GM19452 (cell line): ENCODE results near the gene MAGOH.
"Not testable (repeated sequence)": the region's sequence is repeated elsewhere in the genome, so short reads cannot be mapped to it uniquely, and the experiment has no call there.

Source experiments
- ATAC-seq: cut with Tn5 transposase; IDR thresholded peaks from one replicate; pipeline ENCODE4 v1.9.1; 2021; ENCODE audit not compliant: unreplicated experiment

Gene MAGOH

DNA sequence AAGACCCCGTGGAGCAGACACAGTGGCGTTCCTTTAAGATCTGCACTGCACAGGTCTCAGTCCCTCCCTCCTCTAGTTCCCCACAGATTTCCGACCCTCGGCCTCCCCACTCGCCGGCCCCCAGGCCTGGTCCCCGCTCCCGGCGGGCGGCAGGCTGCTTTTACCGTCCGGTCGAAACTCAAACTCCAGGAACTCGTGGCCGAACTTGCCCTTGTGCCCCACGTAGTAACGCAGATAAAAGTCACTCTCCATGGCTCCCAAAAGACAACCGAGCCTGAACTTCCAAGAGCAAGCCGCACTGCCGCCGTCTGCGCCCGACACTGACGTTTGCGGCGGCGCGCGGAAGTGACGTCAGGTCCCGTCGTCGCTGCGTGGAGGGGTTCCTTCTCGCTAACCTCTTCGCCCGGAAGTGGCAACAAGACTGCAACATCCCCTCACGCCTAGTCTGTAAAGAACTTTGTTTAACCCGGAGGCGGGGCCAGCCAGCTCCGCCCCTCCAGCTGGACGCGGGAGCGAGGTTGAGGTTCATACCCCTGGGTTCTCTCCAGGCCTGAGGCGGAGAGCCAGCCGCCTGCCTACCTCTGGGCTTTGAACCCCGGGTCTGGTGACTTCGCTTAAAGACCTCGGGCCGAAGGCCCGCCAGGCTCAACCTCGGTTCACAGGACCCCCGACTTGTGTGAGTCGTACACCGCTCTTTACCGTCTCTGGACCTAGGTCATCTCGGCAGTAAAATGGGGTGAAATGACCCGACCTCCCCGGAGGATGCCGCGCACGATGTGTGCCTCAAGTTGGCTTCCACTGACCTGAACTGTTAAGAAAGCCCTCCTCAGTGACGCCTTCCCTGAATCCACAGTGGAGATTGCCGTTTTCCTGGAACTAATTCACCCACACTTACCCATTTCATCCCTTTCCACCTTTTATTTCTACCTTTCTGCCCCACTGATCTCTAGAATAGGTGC, at the start of gene MAGOH:
Gene MAGOH (minus strand): TSS at position 322 of the 959 bp plus-strand sequence. CDS start 70 bp downstream, at position 252.
- ATAC-seq, result peak; percentile 97

DNA sequence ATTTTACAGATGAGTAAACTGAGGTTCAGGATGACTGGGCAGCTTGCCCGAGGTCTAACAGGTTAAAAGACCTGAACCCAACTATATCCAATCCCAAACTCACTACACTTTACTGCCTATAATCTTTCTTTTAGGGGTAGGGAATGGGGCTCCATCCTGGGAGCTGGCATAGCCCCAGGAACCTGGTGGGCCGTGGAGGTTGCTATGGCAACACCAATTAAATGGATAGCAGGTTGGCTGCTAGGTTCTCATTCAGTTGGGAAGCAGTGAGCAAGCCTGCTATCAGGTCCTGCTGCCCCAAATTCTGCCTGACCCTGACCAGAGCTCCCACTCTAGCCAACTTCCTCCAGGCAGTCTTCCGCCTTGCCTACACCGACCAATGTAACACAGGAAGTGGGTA, 48.6 kb upstream of the MAGOH start:
- ATAC-seq, result no peak

DNA sequence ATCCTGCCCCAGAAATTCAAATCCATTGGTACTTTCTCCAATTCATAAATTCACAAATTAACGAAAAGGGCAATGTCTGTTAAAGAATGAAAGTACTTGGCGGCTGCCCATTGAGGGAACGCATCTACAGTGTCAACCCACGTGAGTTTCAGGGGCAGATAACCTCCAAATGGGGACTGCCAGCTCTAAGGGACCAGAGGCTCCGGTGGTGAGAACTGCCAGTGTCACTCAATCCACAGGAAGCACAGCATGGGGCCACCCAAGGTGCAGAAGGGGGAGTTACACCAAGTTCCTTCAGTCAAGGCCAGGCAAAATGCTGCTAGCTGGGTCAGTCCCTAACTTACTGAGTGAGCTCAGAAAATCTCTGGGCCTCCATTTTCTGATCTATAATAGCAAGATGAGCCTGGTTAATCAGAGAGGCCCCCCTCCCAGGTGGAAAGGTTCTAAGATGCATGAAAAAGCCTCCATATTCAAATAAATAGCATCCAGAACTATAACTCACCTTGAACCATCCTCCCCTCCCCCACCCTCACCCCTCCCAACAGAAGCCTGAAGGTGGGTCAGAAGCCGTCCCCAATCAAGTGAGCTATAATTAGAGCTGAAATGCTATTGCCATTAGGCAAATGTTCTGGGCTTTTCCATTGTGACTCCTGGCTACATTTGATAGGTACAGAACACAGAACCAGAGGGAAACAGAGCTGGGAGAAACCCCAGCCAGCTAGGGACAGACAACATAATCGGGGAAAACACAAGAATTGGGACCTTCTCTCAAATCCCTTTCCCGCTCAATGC, 47.8 kb upstream of the MAGOH start:
- no peak for ATAC-seq

DNA sequence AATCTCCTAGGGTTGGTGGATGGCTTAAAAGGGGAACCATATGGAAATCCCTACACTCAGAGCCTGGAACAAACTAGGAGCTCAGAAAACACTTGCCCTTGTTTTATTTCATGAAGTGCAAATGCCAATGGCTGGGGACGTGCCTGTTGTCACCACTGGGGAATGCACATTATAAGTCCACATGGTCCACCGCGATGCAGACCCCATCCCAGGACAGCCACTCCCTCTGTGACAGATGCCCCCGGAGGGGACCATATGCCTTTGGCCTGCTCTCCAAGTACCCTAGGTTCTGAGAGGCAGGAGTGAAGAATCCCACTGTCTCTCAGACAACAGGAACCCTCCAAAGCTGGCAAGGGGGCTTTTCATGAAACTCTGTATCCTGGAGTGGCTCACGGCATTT, 47.2 kb upstream of the MAGOH start:
- no peak for ATAC-seq

DNA sequence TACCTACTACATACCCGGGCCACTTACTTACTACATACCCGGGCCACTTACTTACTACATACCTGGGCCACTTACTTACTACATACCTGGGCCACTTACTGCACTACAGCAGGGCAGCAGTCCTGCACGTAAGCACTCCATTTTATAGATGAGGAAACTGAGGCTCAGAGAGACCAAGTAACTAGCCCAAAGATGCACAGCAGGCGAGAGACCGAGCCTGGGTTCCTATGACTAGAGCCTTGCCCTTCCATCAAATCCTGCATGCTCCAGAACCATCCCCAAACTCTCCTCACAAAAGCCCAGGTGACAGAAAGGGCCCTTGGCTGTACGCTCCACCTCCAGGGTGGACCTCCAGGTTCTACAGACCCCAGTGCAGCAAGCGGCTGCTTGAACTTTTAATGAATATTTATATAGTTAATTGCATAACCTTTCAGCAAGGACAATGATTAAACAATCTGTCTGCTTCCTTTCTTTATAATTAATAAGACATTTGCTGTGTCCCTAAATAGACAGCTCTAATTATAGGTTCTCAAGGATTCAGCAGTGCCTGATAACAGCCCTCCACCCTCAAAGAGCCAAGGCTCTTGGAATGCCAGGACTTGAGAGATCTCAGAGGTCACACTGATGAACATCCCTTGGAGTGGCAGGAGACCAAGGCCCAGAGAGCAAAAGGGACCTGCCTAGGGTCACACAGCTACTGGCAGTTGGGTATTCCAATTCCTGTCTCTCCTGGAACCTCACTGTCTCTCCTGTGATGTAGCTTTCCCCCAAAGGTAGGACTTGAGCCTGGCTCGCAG, 46.1 kb upstream of the MAGOH start:
- ATAC-seq, result no peak

DNA sequence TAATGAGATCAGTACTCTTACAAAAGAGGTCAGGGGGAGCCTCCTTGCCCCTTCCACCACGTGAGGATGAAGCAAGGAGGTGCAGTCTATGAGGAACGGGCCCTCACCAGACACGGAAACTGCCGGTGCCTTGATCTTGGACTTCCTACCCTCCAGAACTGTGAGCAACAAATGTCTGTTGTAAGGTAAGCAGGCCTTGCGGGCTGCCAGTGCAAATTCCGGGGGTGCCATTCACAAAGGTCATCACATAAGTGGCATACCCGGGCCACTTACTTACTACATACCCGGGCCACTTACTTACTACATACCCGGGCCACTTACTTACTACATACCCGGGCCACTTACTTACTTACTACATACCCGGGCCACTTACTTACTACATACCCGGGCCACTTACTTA, 44.8 kb upstream of the MAGOH start:
- not testable (repeated sequence) for ATAC-seq

DNA sequence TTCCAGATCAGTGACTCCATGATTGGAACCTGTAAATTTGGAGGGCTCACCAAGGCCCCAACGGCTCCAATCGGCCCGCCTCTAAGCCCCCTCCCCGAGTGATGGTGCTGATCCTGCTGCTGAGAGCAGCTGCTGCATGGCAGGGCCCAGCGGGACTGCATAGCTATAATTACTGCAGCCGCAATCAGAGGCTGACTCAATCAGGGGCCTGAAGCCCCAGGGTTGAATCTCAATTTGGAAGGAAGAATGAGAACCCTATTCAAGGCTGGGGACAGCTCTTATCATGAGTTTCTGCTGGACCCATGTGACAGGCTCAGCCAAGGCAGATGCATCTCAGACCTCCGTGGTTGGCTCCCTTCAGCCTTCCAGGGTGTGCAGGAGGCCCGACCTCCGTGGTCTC, 42.8 kb upstream of the MAGOH start:
- no peak for ATAC-seq

DNA sequence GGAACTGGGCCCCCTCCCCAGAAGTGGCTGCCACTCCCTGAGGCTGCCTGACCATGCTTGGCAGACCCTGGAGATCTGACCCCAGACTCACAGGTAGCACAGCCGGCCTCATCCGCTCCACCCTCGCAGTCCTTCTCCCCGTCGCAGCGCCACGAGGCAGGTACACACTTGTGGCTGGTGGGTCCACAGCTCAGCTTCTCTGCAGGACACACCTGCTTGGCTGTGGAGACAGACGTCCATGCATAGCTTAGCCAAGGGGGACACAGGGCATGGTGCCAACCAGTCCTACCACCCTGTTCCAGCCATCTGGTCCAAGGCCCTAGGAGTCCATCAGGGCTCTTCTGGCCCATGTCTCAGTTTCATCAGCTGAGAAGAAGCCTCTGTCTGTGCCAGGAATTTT, 42.2 kb upstream of the MAGOH start:
- ATAC-seq, result no peak

DNA sequence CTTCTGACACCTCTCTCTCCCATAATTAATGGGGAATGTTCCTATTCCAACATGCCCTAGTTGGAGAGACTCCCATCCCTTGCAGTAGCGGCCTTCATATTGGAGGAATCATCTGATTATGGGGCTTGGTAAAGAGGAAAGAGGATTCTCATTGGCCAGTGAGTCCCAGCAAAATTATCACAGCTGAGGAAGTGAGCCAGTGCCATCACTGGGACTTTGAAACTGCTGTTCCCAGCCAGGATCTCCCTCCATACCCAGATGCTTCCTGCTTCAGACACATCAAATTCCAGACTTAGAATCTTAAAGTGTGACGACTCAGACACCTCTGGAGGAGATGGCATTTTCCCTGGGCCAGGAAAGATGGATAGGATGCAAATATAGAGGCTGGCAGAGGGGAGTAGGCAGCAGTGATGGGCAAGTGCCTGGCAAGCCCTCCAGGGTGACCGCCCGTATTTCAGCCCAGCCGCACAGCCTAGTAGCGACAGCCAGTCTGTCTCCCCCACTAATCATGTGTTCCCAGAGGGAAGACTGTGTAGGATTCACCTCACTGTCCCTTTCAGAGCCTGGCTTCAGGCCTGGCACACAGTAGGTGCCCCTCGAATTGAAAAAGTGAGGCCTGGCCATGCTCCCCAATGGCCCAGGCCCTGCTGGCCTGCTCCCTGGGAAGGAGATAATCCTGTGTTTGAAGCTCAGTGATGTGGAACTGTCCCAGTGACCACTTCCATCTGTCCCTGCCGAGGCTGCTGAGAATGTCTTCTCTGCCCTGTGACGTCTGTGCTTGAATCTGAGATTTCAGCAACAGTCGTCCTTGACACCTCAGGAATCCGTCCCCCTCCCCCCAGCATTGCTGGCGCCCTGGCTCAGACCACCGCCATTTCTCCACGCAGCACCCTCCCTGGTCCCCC, 41.2 kb upstream of the MAGOH start:
- no peak for ATAC-seq

DNA sequence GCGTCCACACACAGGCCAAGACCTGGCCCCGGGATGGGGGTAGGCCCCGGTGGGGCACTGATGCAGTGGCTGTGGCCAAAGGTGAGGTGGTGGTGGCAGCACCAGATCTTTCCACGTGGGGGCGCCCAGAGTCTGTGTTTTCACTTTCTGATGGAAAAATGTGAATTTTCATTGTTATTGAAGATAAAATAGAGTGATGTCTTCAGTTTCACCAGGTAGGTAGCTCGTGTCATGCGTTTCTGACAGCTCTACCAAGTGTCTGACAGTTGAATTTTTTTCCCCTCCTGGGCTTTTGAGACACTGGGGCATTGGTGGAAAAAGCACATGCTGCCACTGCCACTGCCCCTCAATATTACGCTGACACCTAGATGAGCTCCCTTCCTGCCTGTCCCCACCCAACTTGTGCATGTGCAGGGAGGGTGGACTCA, 40.0 kb upstream of the MAGOH start:
- ATAC-seq, result no peak

DNA sequence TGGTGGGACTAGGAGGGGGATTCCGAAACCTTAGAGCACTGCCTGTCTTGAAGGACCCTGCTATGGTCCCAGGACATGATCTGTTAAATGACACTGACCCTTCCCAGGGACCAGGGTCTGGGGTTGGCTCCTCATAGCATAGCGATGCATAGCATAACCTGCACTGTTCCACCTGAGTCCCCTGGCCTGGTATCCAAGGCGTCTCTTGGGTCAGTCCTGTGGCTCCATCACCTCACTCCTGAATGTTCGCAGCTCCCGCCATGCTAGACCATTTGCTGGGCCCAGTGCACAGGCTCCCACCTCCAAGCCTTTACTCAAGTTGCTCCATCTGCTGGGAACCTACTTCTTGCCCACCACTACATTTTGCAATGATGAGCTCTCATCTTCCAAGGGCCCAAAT, 39.0 kb upstream of the MAGOH start:
- ATAC-seq, result no peak

DNA sequence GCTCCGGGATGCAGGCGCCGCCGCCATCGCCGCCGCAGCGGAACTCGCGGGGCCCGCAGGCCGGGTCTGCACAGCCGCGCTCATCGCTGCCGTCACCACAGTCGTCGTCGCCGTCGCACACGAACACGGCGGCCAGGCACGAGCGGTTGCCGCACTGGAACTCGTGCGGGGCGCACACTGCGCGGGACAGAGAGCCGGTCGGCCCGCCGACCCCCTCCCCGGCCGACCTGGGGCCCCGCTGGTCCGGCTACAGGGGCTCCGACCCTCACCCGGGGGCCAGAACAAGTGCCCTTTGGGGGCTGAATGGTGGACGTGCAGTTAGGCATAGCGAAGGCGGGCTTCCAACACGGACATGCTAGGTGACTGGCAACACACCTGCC, 38.6 kb upstream of the MAGOH start:
- ATAC-seq, result no peak

DNA sequence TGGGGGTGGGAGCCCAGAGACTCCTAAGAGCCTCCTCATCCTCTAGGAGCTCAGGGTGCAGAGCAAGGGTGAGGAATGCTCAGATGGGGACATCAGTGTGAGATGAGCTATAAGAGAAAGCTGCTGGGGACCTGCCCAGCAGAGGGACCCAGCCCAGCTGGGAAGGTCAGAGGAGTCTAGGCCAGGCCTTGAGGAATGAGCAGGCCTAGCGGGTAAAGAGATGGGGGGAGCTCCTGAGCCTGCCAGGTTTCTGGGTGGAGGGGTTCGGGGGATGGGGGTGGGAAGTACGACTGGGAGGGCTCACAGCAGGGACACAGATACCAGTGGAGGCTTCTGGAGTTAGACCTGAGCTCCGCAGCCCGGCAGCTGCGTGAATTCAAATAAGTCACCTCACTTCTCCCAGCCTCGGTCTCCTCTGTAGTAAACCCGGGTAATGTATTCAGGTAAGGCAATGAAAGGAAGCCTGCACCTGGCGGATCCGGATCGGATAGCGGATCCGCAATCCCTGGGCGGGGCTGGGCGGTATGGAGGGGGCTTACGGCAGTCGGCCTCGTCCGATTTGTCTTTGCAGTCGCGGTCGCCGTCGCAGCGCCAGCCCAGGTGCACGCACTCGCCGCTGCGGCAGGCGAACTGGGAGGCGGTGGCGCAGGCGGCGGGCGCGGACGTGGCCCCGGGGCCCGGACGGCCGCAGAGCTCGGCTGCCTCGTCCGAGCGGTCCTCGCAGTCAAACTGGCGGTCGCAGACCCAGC, 38.0 kb upstream of the MAGOH start:
- no peak for ATAC-seq

DNA sequence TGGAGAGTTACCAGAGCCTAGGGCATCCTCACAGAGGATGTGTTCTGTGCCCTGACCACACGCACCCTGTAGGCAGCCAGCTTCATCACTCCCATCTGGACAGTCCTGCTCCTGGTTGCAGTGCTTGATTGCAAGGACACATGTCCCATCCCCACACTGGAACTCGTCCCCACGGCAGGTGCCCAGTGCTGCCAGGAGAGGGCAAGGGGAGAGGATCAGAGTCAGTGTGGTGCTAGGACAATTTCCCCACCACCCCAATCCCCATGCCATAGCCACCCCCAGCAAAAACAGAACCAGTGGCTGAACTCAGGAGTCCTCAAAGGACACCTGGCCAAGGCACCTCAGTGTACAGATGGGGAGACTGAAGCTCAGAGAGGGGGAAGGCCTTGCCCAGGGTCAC, 37.2 kb upstream of the MAGOH start:
- ATAC-seq, result no peak

DNA sequence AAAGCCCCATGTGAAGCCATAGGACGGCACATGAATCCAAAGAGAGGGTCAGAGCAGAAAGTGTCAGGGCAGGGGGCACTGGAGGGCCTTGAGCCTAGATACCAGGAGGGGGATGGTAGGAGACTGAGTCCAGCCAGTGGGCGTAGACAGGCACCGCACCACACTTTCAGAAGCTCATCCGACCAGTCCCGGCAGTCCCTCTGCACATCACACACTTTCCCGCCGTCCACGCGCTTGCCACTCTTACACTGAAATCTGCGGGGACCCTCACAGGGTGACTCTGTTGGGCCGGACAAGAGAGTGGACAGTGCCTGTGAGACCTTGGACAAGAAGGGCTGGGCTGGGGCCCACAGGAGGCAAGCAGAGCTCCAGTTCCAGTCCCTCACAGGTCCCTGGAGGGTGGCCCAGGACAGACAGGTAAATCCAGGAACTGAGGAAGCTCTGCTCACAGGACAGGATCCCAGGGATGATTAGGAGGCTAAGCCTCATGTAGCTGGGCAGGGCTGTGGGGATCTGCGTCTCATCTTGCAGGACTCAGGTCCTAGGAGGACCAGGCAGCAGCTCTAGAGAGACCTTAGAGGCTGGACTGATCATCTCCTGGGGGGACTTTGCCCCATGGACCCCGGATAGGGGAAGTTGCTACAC, 36.3 kb upstream of the MAGOH start:
- no peak for ATAC-seq

DNA sequence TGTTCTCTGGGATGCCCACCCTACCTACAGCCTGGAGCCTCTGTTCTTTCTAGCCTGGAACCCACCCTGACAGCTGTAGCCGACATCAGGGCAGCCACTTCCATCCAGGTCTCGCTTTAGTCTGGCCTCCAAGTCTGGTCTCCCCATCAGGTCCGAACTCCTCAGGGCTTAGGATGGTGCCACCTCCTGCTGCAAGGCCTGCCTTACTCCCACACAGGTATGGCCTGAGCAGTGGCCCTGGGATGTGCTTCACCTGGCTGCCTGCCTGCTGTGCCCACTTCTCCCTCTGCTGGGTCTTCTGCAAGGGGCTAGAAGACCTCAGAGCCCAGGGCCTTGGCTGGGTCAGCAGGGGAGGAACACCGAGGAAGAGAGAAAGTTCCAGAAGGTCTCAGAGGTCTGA, 35.7 kb upstream of the MAGOH start:
- ATAC-seq, result no peak

DNA sequence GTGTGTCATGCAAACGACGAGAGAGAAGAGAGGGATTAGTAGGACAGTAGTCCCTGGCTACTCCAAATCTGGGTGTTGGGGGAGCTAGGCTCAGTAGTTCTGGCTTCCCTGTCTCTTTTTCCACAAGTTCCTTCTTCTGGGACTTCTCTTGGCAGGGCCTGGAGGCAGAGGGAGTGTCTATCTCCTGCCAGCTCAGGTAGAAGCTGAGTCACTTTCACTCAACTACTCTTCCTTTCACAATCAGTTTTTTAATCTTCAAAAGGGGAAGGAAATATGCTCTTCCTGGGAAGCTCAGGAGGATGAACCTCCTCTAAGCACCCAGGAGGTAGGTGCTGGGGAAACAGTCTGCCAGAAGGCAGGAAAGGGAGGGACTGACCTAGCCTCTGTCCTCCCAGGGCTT, 35.2 kb upstream of the MAGOH start:
- no peak for ATAC-seq

DNA sequence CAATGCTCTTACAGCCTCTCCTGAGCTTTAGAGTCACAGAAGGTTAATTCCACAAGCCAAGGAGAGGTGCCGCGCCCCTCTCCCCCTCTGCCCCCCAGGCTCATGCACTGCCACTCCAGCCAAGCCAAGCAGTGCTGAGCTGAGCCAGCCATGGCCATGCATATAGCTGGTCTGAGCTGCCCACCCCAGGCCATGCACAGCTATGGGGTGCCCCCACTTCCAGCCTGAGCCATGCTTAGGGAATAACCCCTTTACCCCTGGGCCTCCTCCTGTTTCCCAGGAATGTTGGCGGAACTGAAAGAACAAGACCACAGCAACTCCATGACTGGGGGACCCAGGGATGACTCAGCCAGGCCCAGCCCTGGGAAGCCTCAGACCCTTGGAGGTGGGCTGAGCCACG, 34.0 kb upstream of the MAGOH start:
- no peak for ATAC-seq

DNA sequence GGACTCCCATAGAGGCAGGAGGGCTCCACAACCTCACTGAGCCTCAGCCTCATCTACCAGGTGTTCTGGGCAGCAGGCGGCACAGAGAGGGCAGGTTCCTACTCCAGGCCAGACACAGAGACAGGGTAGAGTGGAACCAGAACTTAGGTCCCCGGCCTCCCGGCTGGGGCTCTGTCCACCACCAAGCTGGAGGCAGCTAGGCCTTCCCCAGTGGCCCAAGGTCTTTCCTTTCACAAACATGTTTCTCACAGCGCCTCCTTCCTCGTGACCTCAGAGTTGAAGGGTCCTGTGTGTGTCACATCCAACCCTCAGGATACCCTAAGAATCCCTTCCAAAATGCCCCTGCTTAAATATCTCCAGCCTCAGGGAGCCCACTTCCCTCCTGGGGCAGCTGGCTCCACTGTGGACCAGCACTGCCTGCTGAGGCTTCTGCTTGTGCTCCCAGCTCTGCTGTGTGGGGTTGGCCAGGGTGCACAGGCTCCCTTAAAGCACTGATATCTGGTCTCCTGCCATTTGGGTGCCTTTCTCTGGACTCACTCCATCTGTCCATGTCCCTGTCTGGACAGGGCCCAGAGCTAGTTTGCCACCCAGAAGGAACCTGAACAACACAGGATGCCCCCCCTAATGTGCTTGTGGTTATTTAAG, 33.2 kb upstream of the MAGOH start:
- no peak for ATAC-seq
